A549 (cell line): ENCODE measurements around the gene MME. TPM values are rescaled to one million over a fixed set of nuclear protein-coding genes. Genes with fewer than 3 reads are reported as not detected.

Source experiments
- ATAC-seq, 2 experiments: fragments of 200-7000 bp in 1 of 2; fragments of >200 bp in 1 of 2; cut with Nextera tagmentation in 1 of 2; cut with Tn5 transposase in 1 of 2; 3 replicates each; pipeline versions ENCODE4 v1.8.0 to v1.9.1; 2018 to 2020; ENCODE audit warnings: mild to moderate bottlenecking in 1 of 2, moderate library complexity in 1 of 2
- CTCF ChIA-PET: fragments of 300-600 bp; sonication (Branson Sonifier 250); formaldehyde crosslinking; extraction: SDS; loops from one replicate; lab custom pipeline; 2021; ENCODE audit warnings: antibody characterized with exemption, inconsistent platforms; lab: Yijun Ruan, JAX
- POLR2A ChIA-PET: fragments of 350-600 bp; formaldehyde crosslinking; extraction: SDS; loops from one replicate; lab custom pipeline; 2021; ENCODE audit warnings: antibody characterized with exemption, inconsistent platforms; lab: Yijun Ruan, JAX
- DNase-seq, 2 experiments: peaks; one replicate each; pipeline versions ENCODE4 v3.0.0 to v3.0.0-alpha.2; 2011 to 2016; ENCODE audit warnings: low read depth in 1 of 2, low spot score in 1 of 2
- FAIRE-seq: peaks from 2 replicates; lab custom pipeline; 2011; peaks lifted over from hg19 to GRCh38; lab: Jason Lieb, UNC
- H3K27ac ChIP-seq, 2 experiments: fragments of >200 bp; sonication (Bioruptor Twin); formaldehyde crosslinking; 3 replicates each; pipeline ENCODE4 v1.5.1; 2016 to 2017
- H3K4me1 ChIP-seq: fragments of >200 bp; sonication (Bioruptor Twin); formaldehyde crosslinking; 3 replicates; pipeline ENCODE4 v1.6.1; 2016
- H3K4me2 ChIP-seq: fragments of >200 bp; sonication (Bioruptor Twin); formaldehyde crosslinking; 3 replicates; pipeline ENCODE4 v1.6.1; 2016
- H3K4me3 ChIP-seq: fragments of >200 bp; sonication (Bioruptor Twin); formaldehyde crosslinking; 3 replicates; pipeline ENCODE4 v1.5.1; 2016
- H3K9me3 ChIP-seq: fragments of >200 bp; sonication (Bioruptor Twin); formaldehyde crosslinking; 3 replicates; pipeline ENCODE4 v1.6.1; 2016
- BHLHE40 ChIP-seq: IDR thresholded peaks from 2 replicates; pipeline ENCODE4 v1.6.1; 2012; ENCODE audit warnings: low read depth, low read length, inconsistent platforms
- ESRRA ChIP-seq: fragments of 150-350 bp; IDR thresholded peaks from 2 replicates; pipeline ENCODE4 v1.6.1; 2014; ENCODE audit warnings: mild to moderate bottlenecking, low read length, borderline replicate concordance
- FOXS1 ChIP-seq: fragments of 250-450 bp; sonication (Bioruptor Pico); IDR thresholded peaks from 2 replicates; pipeline ENCODE4 v1.5.0; 2020; ENCODE audit warnings: mild to moderate bottlenecking, moderate library complexity
- HDAC2 ChIP-seq: fragments of 200-600 bp; sonication (generic); IDR thresholded peaks from 2 replicates; pipeline ENCODE4 v1.6.1; 2016
- JUNB ChIP-seq: fragments of >200 bp; sonication (Bioruptor Twin); formaldehyde crosslinking; IDR thresholded peaks from 2 replicates; pipeline ENCODE4 v1.6.1; 2016
- KDM5A ChIP-seq: fragments of 200-600 bp; sonication (generic); IDR thresholded peaks from 2 replicates; pipeline ENCODE4 v1.6.1; 2016; ENCODE audit warnings: antibody characterized with exemption, mild to moderate bottlenecking
- NPAS2 ChIP-seq: fragments of 250-450 bp; sonication (Bioruptor Pico); IDR thresholded peaks from 2 replicates; pipeline ENCODE4 v1.8.0; 2022; ENCODE audit warnings: mild to moderate bottlenecking, moderate library complexity, borderline replicate concordance
- PHF8 ChIP-seq: fragments of 200-600 bp; sonication (generic); IDR thresholded peaks from 2 replicates; pipeline ENCODE4 v1.6.1; 2016; ENCODE audit warnings: low read depth, mild to moderate bottlenecking, antibody characterized with exemption, moderate library complexity, borderline replicate concordance
- RARB ChIP-seq: fragments of 250-450 bp; sonication (Bioruptor Pico); IDR thresholded peaks from 2 replicates; pipeline ENCODE4 v1.8.0; 2021; ENCODE audit warnings: mild to moderate bottlenecking, moderate library complexity
- RNF2 ChIP-seq: fragments of 200-600 bp; sonication (generic); IDR thresholded peaks from 2 replicates; pipeline ENCODE4 v1.6.1; 2016; ENCODE audit warnings: low read depth, mild to moderate bottlenecking, antibody characterized with exemption, moderate library complexity, borderline replicate concordance
- ZFP36 ChIP-seq: fragments of 450-650 bp; IDR thresholded peaks from 2 replicates; pipeline ENCODE4 v1.6.1; 2014; ENCODE audit warnings: borderline replicate concordance; ENCODE audit not compliant: partially characterized antibody
- ZSCAN20 ChIP-seq: fragments of 250-450 bp; sonication (Bioruptor Pico); IDR thresholded peaks from 2 replicates; pipeline ENCODE4 v1.8.0; 2022; ENCODE audit warnings: mild to moderate bottlenecking, moderate library complexity
- WGBS: methylation state at CpG from one replicate; pipeline ENCODE4 v1.1.6; 2017; ENCODE audit errors: missing lambda C conversion rate; 5-methylcytosine and 5-hydroxymethylcytosine counted together
- polyA plus RNA-seq, 4 experiments: library from polyadenylated mRNA; depleted of rRNA in 3 of 4; stranded (reverse); fragments of >200 nt; fragmentation: RNase III in 1 of 4; extraction: RNeasy Plus Mini Kit Qiagen cat#74134 plus additional on column Dnase treatment in 1 of 4; gene quantifications; 2 replicates in 3 of 4; 3 replicates in 1 of 4; pipeline ENCODE4 v1.2.3, GENCODE V29; 2011 to 2017
- TF ChIP-seq, protein P1 (sequence below): fragments of 200-600 bp; sonication (generic); IDR thresholded peaks from 2 replicates; pipeline ENCODE4 v1.6.1; 2016; ENCODE audit warnings: antibody characterized with exemption, mild to moderate bottlenecking, moderate library complexity
- TF ChIP-seq, protein P2 (sequence below): fragments of >200 bp; sonication (Bioruptor Twin); formaldehyde crosslinking; IDR thresholded peaks from 3 replicates; pipeline ENCODE4 v1.5.1; 2016
- TF ChIP-seq, protein P3 (sequence below): fragments of 450-650 bp; IDR thresholded peaks from 2 replicates; pipeline ENCODE4 v1.6.1; 2014; ENCODE audit warnings: antibody characterized with exemption
- TF ChIP-seq, protein P4 (sequence below): fragments of 150-350 bp; IDR thresholded peaks from 2 replicates; pipeline ENCODE4 v1.6.1; 2014; ENCODE audit warnings: low read depth, mild to moderate bottlenecking, low read length
- TF ChIP-seq, protein P5 (sequence below): fragments of >200 bp; sonication (Bioruptor Twin); formaldehyde crosslinking; IDR thresholded peaks from 3 replicates; pipeline ENCODE4 v1.6.1; 2016

The MME gene
- polyA plus RNA-seq, 2 of the 4 experiments (the other 2 are of a cell fraction) = not detected

DNA sequence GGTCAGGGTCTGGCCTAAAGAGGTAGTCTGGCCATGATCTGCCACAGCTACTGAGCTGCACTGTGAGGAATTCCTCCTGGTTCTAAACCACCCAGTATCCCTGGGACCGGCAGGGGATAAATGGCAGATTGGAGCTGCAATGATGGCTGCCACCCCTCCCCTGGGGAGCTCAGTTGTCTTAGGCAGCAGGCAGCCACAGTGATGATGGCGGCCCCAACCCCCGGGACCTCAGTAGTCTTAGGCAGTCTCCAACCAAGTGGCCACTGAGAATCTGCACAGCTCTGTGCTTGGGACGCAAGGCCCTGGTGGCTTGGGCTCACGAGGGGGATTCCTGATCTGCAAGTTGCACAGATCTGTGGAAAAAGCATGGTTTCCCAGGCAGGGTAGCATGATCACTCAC is 145.3 kb downstream of the MME start:
- TF ChIP-seq BHLHE40 = no peak
- TF ChIP-seq, protein P1, sequence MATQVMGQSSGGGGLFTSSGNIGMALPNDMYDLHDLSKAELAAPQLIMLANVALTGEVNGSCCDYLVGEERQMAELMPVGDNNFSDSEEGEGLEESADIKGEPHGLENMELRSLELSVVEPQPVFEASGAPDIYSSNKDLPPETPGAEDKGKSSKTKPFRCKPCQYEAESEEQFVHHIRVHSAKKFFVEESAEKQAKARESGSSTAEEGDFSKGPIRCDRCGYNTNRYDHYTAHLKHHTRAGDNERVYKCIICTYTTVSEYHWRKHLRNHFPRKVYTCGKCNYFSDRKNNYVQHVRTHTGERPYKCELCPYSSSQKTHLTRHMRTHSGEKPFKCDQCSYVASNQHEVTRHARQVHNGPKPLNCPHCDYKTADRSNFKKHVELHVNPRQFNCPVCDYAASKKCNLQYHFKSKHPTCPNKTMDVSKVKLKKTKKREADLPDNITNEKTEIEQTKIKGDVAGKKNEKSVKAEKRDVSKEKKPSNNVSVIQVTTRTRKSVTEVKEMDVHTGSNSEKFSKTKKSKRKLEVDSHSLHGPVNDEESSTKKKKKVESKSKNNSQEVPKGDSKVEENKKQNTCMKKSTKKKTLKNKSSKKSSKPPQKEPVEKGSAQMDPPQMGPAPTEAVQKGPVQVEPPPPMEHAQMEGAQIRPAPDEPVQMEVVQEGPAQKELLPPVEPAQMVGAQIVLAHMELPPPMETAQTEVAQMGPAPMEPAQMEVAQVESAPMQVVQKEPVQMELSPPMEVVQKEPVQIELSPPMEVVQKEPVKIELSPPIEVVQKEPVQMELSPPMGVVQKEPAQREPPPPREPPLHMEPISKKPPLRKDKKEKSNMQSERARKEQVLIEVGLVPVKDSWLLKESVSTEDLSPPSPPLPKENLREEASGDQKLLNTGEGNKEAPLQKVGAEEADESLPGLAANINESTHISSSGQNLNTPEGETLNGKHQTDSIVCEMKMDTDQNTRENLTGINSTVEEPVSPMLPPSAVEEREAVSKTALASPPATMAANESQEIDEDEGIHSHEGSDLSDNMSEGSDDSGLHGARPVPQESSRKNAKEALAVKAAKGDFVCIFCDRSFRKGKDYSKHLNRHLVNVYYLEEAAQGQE = no peak
- no peak for TF ChIP-seq NPAS2 (CRISPR knock-in tag)
- TF ChIP-seq, protein P2, sequence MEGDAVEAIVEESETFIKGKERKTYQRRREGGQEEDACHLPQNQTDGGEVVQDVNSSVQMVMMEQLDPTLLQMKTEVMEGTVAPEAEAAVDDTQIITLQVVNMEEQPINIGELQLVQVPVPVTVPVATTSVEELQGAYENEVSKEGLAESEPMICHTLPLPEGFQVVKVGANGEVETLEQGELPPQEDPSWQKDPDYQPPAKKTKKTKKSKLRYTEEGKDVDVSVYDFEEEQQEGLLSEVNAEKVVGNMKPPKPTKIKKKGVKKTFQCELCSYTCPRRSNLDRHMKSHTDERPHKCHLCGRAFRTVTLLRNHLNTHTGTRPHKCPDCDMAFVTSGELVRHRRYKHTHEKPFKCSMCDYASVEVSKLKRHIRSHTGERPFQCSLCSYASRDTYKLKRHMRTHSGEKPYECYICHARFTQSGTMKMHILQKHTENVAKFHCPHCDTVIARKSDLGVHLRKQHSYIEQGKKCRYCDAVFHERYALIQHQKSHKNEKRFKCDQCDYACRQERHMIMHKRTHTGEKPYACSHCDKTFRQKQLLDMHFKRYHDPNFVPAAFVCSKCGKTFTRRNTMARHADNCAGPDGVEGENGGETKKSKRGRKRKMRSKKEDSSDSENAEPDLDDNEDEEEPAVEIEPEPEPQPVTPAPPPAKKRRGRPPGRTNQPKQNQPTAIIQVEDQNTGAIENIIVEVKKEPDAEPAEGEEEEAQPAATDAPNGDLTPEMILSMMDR = no peak
- TF ChIP-seq ZSCAN20 (CRISPR knock-in tag) = no peak
- TF ChIP-seq RARB (CRISPR knock-in tag) = no peak
- TF ChIP-seq, protein P3, sequence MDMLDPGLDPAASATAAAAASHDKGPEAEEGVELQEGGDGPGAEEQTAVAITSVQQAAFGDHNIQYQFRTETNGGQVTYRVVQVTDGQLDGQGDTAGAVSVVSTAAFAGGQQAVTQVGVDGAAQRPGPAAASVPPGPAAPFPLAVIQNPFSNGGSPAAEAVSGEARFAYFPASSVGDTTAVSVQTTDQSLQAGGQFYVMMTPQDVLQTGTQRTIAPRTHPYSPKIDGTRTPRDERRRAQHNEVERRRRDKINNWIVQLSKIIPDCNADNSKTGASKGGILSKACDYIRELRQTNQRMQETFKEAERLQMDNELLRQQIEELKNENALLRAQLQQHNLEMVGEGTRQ = no peak
- TF ChIP-seq PHF8 = no peak
- no peak for TF ChIP-seq ESRRA
- FAIRE-seq = no peak
- Histone ChIP-seq H3K9me3 (peaks cover 5% of the 10 kb centered on the region; the same call in 1 of the 3 replicates), H3K4me3 (no peak overlapping the region), H3K4me1 (no peaks in the 10 kb centered on the region), H3K27ac (no peak overlapping the region), H3K4me2 (no peak overlapping the region)
- no peak for DNase-seq
- POLR2A ChIA-PET = no interaction called here
- CTCF ChIA-PET = no interaction called here
- WGBS = 31% methylated on average over 3 of the region's 5 CpGs
- no peak for ATAC-seq

DNA sequence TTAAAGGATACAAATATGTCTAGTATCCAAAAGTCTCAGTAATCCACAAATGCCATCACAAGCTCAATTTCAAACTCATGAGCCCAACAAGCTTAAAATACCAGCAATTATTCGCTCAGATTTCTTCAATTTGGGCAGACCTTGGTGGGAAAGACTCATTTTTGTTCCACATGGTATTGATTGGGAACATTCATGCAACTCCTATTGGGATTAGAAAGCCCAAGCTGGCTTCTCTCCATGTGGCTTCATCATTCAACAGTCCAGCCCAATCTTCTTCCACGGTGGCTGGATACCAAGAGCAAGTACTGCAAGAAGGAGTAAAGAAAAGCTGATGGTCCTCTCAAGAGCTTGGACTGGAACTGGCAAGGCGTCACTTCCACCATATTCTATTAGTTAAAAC is 147.0 kb downstream of the MME start:
- CTCF ChIA-PET = interaction anchor here (0.6 kb wide), 1 partner anchor 58 kb away, joined by 3 read pairs; no protein-coding TSS in a partner anchor

More for the DNA sequence above, 147.0 kb downstream of the MME start:
- no peak overlapping the region for H3K27ac ChIP-seq
- no peak overlapping the region for H3K4me2 ChIP-seq
- no peak overlapping the region for H3K4me3 ChIP-seq
- POLR2A ChIA-PET = no interaction called here
- FAIRE-seq = no peak
- TF ChIP-seq JUNB (no peak), KDM5A (no peak), HDAC2 (no peak), FOXS1 (no peak), ESRRA (no peak), RNF2 (no peak), ZFP36 (no peak)
- TF ChIP-seq, protein P4, sequence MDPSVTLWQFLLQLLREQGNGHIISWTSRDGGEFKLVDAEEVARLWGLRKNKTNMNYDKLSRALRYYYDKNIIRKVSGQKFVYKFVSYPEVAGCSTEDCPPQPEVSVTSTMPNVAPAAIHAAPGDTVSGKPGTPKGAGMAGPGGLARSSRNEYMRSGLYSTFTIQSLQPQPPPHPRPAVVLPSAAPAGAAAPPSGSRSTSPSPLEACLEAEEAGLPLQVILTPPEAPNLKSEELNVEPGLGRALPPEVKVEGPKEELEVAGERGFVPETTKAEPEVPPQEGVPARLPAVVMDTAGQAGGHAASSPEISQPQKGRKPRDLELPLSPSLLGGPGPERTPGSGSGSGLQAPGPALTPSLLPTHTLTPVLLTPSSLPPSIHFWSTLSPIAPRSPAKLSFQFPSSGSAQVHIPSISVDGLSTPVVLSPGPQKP = no peak
- TF ChIP-seq, protein P5, sequence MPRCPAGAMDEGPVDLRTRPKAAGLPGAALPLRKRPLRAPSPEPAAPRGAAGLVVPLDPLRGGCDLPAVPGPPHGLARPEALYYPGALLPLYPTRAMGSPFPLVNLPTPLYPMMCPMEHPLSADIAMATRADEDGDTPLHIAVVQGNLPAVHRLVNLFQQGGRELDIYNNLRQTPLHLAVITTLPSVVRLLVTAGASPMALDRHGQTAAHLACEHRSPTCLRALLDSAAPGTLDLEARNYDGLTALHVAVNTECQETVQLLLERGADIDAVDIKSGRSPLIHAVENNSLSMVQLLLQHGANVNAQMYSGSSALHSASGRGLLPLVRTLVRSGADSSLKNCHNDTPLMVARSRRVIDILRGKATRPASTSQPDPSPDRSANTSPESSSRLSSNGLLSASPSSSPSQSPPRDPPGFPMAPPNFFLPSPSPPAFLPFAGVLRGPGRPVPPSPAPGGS = no peak
- H3K9me3 ChIP-seq = no peaks in the 10 kb centered on the region
- DNase-seq = no peak
- H3K4me1 ChIP-seq = no peaks in the 10 kb centered on the region
- WGBS = 0% methylated on average over 3 of the region's 3 CpGs
- ATAC-seq = no peak
